NCI-H748 (cell line): ENCODE measurements around the gene RPS19.
A peak's percentile ranks its signal among the peaks of the same experiment; 100 is the strongest.
"Not testable (repeated sequence)": the region's sequence is repeated elsewhere in the genome, so short reads cannot be mapped to it uniquely, and the experiment has no call there.

ENCODE experiments used
- DNase-seq: peaks from one replicate; lab custom pipeline; 2025; ENCODE audit not compliant: unreplicated experiment; lab: John Stamatoyannopoulos, UW

Gene RPS19

DNA sequence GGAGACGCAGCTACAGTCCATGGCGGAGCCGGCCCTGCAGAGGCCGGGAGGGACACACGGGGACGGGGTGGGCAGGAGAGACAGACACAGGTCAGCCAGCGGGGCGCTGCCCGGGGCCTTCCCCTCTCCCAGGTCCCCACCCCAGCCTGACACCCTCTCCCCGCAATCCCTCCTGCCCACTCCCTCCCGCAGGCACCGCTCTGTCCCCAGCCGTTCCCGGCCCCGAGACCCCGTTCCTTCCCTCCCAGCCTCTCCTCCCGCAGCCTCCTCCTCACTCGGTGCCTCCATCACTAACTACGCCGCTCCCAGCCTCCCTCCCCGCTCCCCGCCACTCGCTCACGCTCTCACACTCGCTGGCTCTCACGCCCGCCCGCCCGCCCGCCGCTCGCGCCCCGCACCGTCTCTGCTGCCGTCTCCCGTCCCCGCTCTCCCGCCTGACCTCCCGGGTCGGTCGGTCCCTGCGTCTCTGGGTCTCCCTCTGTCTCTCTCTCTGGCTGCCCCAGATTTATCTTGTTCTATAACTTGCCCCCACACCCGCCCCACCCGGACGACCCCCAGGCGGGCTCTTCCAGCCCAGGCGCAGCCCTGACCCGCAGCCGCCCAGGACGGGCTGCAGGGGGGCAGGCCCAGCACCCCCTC is 53.0 kb downstream of the RPS19 start:
- DNase-seq, result peak; percentile 29

DNA sequence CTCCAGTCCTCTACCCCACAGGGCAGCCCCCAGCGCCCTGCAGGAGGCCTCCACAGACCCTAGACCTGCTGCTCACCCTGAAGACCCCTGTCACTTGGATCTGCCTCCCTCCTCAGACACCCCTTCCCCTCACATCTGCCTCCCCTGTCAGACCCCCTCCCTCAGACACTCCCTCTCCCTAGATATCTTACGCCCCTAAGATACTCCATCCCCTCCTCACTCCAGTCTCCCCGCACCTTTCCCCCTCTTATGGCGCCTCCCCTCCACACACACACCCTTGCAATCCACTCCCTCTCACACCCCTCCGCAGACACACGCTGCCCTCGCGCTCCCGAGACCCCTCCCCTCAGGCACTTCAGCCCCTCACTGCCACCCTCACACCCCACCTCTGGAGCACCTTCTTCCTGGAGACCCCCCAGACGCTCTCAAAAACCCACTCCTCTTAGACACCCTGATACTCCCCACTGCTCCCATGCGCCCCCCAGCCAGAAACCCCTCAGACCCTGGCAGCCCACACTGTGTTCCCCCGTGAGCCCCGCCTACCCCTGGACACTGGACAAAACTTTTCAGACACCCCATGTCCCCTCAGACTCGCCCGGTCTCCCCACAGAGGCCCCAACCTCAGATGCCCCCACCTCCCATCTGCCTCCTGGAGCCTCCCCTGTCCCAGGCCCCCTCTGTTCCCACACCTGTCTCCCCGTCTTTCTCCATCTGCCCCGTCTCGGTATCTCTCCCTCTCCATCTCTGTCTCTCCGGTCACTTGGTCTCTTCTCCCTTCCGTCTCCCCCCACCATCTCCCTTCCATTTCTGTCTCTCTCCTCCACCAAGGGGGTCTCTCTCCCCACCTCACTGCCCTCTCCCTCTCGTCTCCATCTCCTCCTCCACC is 53.7 kb downstream of the RPS19 start:
- peak; percentile 22 for DNase-seq

DNA sequence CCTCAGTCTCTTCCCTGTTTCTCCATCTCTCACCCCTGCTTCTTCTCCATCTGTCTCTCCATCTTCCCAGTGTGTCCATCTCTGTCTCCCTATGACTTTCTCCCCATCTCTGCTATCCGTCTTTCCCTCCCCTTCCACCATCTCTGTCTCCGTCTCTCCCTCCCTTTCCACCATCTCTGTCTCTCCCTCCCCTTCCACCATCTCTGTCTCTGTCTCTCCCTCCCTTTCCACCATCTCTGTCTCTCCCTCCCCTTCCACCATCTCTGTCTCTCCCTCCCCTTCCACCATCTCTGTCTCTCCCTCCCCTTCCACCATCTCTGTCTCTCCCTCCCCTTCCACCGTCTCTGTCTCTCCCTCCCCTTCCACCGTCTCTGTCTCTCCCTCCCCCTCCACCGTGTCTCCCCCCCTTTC is 54.4 kb downstream of the RPS19 start:
- not testable (repeated sequence) for DNase-seq

DNA sequence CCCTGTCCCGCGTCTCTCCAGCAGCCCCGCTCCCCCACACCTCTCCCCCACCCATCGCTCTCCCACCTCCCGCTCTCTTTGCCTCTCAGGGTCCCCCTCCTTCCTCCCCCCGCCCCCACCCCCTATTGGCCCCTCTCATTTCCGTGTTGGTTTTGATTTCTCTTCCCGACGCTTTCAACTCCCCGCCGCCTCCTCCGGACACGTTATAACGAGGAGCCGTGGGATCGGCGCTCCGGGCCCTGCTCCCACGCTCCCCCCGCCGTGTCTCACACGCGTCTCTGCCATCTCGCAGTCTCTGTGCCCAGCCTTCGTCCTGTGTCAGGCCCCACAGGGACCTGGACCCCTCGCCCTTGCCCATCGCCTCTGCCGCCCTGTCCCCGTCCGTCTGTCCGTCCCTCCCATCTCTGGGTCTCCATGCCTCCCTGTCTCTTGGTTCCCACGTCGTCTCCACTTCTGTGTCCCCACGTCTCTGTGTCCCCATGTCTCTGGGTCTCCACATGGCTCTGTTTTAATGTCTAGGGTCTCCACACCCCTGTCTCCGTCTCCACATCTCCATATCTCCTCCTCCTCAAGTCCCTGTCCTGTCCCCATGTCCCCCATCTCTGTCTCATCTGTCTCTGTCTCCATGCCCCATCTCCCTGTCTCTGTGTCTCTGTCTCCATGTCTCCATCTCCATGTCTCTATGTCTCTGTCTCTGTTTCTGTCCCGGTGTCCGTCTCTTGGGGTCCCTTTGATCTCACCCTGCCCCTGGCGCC is 55.1 kb downstream of the RPS19 start:
- no peak for DNase-seq

DNA sequence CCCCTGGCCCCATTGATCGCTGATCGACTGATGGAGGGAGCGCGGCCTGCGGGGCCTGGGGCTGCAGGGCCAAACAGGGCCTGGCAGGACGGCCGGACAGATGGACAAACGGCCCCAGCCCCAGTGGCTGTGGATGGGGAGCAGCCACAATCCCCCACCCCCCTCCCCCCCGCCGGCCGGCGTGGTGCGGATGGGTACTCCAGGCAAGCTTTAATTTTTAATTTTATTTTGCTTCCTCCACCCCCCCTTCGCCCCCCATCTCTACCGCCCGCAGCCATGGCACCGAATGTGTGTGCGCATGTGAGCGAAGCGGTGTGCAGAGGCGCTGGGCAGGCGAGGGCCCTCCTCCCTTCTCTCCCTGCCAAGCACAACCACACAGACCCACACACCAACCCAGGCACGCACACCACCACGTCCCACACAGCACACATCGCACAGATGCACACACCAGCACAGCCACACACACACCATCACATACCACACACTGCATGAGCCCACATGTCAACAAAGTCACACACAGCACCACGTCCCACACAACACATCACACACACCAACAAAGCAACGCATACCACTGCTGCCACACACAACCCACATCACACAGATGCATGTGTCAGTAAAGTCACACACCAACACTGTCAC is 55.8 kb downstream of the RPS19 start:
- DNase-seq, result no peak

DNA sequence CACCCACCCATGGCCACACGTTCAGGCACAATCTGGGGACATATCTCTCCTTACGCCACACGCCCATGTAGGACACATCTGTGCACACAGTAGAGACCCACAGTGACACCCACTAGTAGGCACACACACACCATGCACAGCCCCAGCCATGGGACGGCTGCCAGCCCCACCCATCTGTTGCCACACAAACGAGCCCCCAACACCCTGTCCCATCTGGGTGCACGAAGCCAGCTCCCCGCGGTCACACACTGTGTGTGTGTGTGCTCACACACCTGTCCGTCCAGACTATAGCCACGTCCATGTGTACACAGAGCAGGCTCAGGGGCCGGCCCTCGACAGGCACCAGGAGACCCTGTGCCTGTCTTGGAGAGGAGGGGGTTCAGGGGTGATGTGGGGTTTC is 57.6 kb downstream of the RPS19 start:
- no peak for DNase-seq

DNA sequence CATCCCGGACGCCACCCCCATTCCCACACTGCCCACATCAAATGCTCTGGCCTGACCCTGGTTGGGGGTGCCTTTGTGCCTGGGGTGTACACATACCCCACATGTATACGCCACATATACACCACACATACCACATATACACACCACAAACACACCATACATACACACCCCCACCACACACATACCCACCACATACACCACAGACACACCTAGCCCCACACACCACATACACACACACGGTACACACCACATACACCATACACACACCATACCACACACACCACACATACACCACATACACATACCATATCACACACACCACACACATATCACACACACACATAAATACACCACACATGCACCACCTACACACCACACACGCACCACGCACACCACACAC is 58.0 kb downstream of the RPS19 start:
- no peak for DNase-seq

DNA sequence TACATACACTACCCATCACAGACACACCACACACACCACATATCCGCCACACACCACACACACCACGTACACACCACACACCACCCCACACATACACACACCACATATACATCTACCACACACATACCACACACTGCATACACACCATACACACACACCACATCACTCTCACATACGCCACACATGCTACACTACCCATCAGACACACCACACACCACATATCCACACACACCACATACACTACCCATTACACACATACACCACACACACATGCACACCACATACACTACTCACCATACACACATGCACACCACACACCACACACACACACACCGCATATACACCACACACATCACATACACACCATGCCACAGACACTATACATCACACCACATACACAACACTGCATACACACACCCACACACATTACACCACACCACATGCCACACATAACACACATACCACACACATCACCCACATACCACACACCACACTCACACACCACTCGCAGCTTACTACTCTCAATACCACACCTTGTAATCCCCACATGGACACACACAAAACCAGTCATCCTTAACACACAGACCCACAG is 58.7 kb downstream of the RPS19 start:
- DNase-seq, result no peak

DNA sequence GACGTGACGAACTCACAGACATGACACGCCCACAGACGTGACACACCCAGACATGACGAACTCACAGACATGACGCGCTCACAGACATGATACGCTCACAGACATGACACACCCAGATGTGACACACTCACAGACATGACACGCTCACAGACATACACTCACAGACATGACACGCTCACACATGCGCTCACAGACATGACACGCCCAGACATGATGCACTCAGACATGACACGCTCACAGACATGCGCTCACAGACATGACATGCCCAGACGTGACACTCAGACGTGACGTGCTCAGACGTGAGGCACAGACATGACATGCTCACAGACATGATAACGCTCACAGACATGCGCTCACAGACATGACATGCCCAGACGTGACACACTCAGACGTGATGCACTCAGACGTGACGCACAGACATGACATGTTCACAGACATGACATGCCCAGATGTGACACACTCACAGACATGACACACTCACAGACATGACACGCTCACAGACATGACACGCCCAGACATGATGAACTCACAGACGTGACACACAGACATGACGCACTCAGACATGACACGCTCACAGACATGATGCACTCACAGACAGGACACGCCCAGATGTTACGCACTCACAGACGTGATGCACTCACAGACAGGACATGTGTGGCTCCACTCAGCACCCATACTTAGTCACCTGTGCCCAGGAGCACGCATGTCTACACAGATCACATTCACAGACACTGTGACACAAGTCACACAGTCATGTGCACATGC is 60.1 kb downstream of the RPS19 start:
- no peak for DNase-seq

DNA sequence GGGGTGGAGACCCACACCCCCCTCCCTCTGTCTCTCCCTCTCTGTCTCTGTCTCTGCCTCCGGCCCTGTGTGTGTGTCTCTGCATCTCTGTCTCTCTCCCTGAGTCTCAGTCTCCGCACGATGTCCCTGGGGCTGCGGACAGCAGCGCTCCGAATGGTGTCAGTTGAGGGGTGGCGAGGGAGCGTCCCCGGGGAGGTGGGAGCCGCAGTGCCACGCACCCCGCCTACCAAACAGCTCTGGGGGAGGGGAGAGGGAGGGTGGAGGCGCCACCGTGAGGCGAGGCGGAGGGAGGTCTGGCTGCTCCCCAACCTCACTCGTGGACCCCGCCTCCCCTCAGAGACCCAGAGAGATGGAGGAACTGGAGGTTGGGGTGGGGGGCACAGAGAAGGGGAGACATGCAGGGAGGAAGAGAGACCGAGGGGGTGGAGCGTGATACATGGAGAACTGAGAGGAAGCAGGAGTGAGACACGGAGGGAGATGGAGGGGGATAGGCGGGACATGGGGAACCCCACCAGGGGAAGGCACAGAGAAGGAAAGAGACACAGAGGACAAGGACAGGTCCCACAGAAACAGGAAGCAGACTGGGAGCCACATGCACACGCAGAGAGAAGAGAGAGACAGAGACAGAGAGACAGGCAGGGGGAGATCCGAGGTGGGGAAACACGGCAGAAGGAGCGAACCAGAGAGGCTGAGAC is 61.0 kb downstream of the RPS19 start:
- no peak for DNase-seq

DNA sequence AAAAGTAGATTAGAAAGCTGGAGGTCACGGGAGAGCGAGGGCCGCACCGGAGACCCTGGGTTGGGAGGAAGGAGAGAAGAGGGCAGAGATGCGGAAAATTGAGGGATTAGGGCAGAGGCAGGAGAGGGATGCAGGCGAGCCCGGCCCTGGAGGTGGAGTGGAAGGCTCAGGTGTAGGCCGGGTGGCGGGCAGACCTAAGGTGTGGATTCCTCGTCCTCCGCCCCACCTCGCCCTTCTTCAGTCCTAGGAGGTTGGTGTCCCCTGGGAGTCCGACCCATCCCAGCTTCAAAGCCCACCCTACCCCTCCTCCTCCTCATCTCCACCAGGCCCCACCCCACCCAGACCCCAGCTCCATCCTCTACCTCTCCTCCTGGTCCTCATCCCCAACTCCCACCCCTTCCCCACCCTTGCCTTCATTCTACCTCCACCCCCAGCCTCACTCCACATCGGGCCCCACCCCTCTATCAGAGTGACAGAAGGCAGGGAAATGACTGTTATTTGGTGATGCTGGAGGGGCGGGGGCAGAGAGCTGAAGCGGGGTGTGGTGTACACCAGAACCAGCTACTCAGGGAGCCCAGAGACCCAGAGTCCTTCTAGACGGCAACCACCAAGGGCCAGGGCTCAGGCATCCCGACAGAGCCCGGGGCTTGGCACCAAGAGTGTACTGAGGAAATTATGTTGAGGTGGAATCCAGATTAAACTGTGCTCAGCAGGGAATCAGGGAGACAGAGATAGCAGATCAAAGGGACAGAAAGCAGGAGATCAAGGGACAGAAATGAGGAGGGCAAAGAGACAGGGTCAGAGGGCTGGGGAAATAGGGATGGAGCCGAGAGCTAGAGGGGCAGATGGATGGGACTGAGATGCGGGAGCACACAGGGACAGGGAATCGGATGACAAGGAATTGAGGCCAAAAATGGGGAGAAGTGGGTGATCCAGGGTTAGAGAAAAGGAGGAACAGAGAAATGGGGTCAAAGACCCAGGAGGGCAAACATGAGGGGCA is 61.8 kb downstream of the RPS19 start:
- DNase-seq, result no peak
